ENCODE measurements around the gene CLRN3.

CLRN3 gene

GRCh38 chr10:127890832-127891334 is 1.9 kb downstream of the CLRN3 start:
- no peak for TF ChIP-seq CTCF (IDR thresholded peaks at IDR 0.05; ENCODE audit: low read depth, low read length)
- no peak for DNase-seq (ENCODE audit: low read depth, low spot score)
- in situ Hi-C loops (cut with HindIII; ENCODE audit: low sequenced_read_pairs), result no loop called here

GRCh38 chr10:127890216-127890615 is 2.5 kb downstream of the CLRN3 start:
- TF ChIP-seq CTCF (IDR thresholded peaks at IDR 0.05; ENCODE audit: low read depth, low read length), result no peak
- DNase-seq (ENCODE audit: low read depth, low spot score), result no peak
- in situ Hi-C loops (cut with HindIII; ENCODE audit: low sequenced_read_pairs), result no loop called here
- H3K4me3 ChIP-seq (ENCODE audit: low read depth, low read length), result no peak overlapping the region

More at GRCh38 chr10:127890832-127891334, 1.9 kb downstream of the CLRN3 start:
- H3K4me3 ChIP-seq (ENCODE audit: low read depth, low read length), result no peak overlapping the region

- no peak overlapping the region for H3K4me3 ChIP-seq (ENCODE audit: low read depth, low read length)
- no peak for TF ChIP-seq CTCF (IDR thresholded peaks at IDR 0.05; ENCODE audit: low read depth, low read length)
- in situ Hi-C loops (cut with HindIII; ENCODE audit: low sequenced_read_pairs), result no loop called here
- DNase-seq (ENCODE audit: low read depth, low spot score), result peak; percentile 50
Observed at GRCh38 chr10:127889605-127890195, 3.0 kb downstream of the CLRN3 start.

- DNase-seq (ENCODE audit: low read depth, low spot score), result no peak
- in situ Hi-C loops (cut with HindIII; ENCODE audit: low sequenced_read_pairs), result no loop called here
- TF ChIP-seq CTCF (IDR thresholded peaks at IDR 0.05; ENCODE audit: low read depth, low read length), result no peak
- H3K4me3 ChIP-seq (ENCODE audit: low read depth, low read length), result no peak overlapping the region
Observed at GRCh38 chr10:127888521-127889312, 4.0 kb downstream of the CLRN3 start.

- no peak for DNase-seq (ENCODE audit: low read depth, low spot score)
- in situ Hi-C loops (cut with HindIII; ENCODE audit: low sequenced_read_pairs), result no loop called here
- H3K4me3 ChIP-seq (ENCODE audit: low read depth, low read length), result no peak overlapping the region
- no peak for TF ChIP-seq CTCF (IDR thresholded peaks at IDR 0.05; ENCODE audit: low read depth, low read length)
Observed at GRCh38 chr10:127887541-127888415, 5.0 kb downstream of the CLRN3 start.

GRCh38 chr10:127886371-127887051 is 6.2 kb downstream of the CLRN3 start:
- H3K4me3 ChIP-seq (ENCODE audit: low read depth, low read length), result no peak overlapping the region
- in situ Hi-C loops (cut with HindIII; ENCODE audit: low sequenced_read_pairs), result no loop called here
- no peak for DNase-seq (ENCODE audit: low read depth, low spot score)
- no peak for TF ChIP-seq CTCF (IDR thresholded peaks at IDR 0.05; ENCODE audit: low read depth, low read length)

Measured in astrocyte of the spinal cord (primary cell).